ENCODE measurements around the gene ANKDD1A. TPM values are rescaled to one million over a fixed set of nuclear protein-coding genes. Genes with fewer than 3 reads are reported as not detected.

ANKDD1A gene
- total RNA-seq, 2 donors from 2014 or later: 3.9 to 5.0 TPM

GRCh38 chr15:64893481-64894394 lies 18.0 kb upstream of the ANKDD1A start:
- ATAC-seq: peak; percentile 79 to 84

GRCh38 chr15:64894395-64895056 lies 17.2 kb upstream of the ANKDD1A start:
- peak; percentile 46 for DNase-seq
- peak; percentile 6 to 17 for ATAC-seq
- intact Hi-C loops (cut with DNase I): loop anchor here (5.0 to 10.0 kb wide), 2 partner anchors 50 to 52 kb away; partner anchors contain the start of gene PLEKHO2 (in 2 of the 2)

More at GRCh38 chr15:64893481-64894394, 18.0 kb upstream of the ANKDD1A start:
- peak; percentile 96 for DNase-seq
- intact Hi-C loops (cut with DNase I): loop anchor here in 1 of 2 donors (10.0 kb wide), 1 partner anchor 49 kb away; the partner anchor contains the start of gene PLEKHO2

GRCh38 chr15:64895285-64896065 lies 16.2 kb upstream of the ANKDD1A start:
- ATAC-seq: peak; percentile 10 to 12
- intact Hi-C loops (cut with DNase I): loop anchor here (5.0 to 10.0 kb wide), 2 partner anchors 51 to 53 kb away; partner anchors contain the start of gene PLEKHO2 (in 2 of the 2)
- no peak for DNase-seq

GRCh38 chr15:64896371-64897069 lies 15.2 kb upstream of the ANKDD1A start:
- no peak for ATAC-seq
- DNase-seq: no peak

GRCh38 chr15:64897345-64897985 lies 14.2 kb upstream of the ANKDD1A start:
- peak; percentile 85 for DNase-seq
- ATAC-seq: peak; percentile 60 to 73
- intact Hi-C loops (cut with DNase I): loop anchor here (5.0 to 10.0 kb wide), 2 partner anchors 53 to 55 kb away; partner anchors contain the start of gene PLEKHO2 (in 2 of the 2)

More at GRCh38 chr15:64896371-64897069, 15.2 kb upstream of the ANKDD1A start:
- intact Hi-C loops (cut with DNase I): loop anchor here (5.0 to 10.0 kb wide), 2 partner anchors 52 to 54 kb away; partner anchors contain the start of gene PLEKHO2 (in 2 of the 2)

- intact Hi-C loops (cut with DNase I): loop anchor here (5.0 to 10.0 kb wide), 2 partner anchors 54 to 56 kb away; partner anchors contain the start of gene PLEKHO2 (in 2 of the 2)
- ATAC-seq (no peak), DNase-seq (no peak)
Measured at GRCh38 chr15:64898406-64898805, 13.3 kb upstream of the ANKDD1A start.

- ATAC-seq (no peak), DNase-seq (no peak)
- intact Hi-C loops (cut with DNase I): loop anchor here (5.0 to 10.0 kb wide), 2 partner anchors 164 to 216 kb away; no protein-coding TSS in a partner anchor
Measured at GRCh38 chr15:64901141-64901540, 10.6 kb upstream of the ANKDD1A start.

DNA sequence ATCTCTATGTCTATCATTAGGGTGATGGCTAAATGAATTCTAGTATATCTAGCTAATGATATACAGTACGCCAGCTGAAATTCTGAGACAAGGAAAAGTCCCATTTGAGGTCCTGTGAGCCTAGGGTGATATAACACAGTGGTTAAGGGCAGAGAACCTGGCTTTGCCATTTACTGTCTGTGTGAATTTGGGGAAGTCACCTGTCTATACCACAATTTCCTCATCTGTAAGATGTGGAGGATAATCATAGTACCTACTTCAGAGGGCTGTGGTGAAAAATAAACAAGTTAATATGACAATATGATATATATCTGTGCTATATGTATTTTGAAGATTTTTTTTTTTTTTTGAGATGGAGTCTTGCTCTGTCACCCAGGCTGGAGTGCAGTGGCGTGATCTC lies 9.8 kb upstream of the ANKDD1A start:
- no peak for ATAC-seq
- DNase-seq: no peak
- intact Hi-C loops (cut with DNase I): loop anchor here (5.0 to 10.0 kb wide), 2 partner anchors 165 to 217 kb away; no protein-coding TSS in a partner anchor

DNA sequence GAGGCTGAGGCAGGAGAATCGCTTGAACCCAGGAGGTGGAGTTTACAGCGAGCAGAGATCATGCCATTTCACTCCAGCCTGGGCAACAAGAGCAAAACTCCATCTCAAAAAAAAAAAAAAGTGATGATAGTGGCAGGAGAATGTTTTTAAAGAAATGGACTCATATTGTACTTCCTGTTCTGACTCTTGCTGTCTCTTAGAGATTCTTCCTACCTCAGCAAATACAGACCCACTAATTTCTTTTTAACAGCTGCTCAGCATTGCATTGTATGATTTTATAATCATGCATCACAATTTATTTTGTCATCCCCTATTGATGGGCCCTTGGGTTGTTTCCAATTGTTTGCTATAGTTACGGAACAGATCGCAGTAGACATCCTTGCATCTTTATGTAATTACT lies 8.8 kb upstream of the ANKDD1A start:
- ATAC-seq: no peak
- intact Hi-C loops (cut with DNase I): loop anchor here (5.0 to 10.0 kb wide), 2 partner anchors 166 to 218 kb away; no protein-coding TSS in a partner anchor
- DNase-seq: no peak

DNA sequence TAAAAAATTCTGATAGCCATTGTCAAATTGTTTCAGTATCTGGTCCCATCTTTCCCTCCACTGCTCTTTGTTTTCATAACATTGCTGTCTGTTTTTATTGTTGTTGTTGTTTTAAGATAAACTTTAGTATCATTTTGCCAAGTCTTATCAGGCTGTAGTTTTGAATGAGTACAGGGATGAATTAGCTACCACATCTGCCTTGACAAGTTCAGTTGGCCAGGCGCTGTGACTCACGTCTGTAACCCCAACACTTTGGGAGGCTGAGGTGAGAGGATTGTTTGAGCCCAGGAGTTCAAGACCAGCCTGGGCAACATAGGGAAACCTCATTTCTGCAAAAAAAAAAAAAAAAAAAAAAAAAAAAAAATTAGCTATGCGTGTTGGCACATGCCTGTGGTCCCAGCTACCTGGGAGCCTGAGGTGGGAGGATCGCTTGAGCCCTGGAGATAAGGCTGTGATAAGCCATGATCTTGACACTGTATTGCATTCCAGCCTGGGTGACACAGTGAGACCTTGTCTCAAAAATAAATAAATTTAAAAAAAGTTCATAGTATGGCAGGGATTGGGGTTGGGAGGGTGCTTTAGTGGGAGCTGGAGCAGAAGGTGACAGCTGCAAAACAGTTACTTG lies 8.3 kb upstream of the ANKDD1A start:
- DNase-seq (no peak), ATAC-seq (no peak)
- intact Hi-C loops (cut with DNase I): loop anchor here (5.0 to 10.0 kb wide), 2 partner anchors 166 to 219 kb away; no protein-coding TSS in a partner anchor

DNA sequence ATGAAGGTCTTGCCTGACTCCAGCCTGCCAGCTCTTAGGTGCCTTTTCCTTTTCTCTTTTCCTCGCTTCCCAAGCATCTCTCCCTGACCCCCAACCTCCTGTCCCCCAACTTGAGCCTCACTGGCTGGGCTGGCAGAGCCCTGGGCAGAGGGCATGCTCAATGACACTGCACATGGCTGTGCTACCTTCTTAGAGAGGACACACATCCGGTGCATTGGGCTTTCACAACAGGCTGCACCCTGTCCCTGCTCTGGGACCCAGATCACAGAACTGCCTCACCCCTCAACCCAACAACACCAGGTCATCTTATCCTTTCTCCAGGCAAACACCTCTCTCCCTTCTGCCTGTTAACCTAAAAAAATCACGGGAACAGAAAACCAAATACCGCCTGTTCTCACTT lies 7.5 kb upstream of the ANKDD1A start:
- ATAC-seq (no peak), DNase-seq (no peak)
- intact Hi-C loops (cut with DNase I): loop anchor here (2.0 to 10.0 kb wide), 3 partner anchors 167 to 219 kb away; no protein-coding TSS in a partner anchor

DNA sequence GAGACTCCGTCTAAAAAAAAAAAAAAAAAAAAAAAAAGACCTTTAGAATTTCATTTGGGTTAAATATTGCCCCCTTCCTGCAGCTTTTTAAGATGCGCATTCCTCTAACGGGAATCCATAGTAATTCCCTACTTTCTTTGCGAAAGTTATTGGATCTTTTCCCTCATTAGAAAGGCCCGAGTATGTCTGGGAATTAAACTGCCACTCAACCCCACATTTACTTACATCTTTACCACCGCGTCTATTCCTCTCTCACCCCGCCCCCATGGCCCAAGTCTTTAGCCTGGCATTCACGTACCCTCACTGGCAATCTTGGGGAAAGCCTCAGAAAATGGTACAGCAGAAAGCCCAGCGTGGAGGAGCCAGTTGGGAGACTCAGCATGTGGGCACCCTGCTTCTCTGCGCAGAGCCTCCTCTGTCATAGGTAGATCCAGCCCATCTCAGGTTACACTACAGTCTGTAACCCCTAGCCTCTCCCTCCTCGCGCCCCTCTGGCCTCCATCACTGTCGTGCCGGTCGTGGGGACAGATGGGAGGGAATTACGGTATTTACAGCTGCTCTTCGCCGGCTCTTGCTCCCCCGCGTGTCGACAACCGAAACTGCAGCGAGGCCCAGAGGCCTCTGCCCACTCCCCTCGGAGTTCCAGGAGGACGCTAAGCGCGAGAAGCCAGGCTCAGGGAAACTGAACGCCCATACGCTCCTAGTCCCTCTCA lies 6.4 kb upstream of the ANKDD1A start:
- intact Hi-C loops (cut with DNase I): loop anchor here in 1 of 2 donors (2.0 to 10.0 kb wide), 2 partner anchors 174 to 220 kb away; no protein-coding TSS in a partner anchor
- ATAC-seq (peak; percentile 92 to 94), DNase-seq (peak; percentile 81)

GRCh38 chr15:64905941-64906340 lies 5.8 kb upstream of the ANKDD1A start:
- DNase-seq: no peak
- peak in 1 of 2 donors; percentile 6 for ATAC-seq
- intact Hi-C loops (cut with DNase I): loop anchor here in 1 of 2 donors (2.0 to 10.0 kb wide), 2 partner anchors 175 to 221 kb away; no protein-coding TSS in a partner anchor

DNA sequence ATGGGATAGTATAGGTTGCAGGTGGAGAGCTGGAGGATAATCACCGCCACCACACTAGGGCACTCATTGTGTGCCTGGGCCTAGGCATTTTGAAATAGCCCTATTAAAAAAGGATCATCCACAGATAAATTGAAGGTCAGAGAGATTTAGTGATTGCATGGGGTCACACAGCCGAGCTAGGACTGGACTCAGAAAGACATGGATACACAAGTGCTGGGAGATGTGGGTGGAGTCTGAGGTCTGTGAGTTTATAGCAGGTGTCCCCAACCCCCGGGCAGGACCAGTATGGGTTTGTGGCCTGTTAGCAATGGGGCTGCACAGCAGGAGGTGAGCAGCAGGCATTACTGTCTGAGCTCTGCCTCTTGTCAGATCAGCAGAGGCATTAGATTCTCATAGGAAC lies 5.3 kb upstream of the ANKDD1A start:
- DNase-seq: no peak
- ATAC-seq: no peak
- intact Hi-C loops (cut with DNase I): loop anchor here in 1 of 2 donors (10.0 kb wide), 1 partner anchor 222 kb away; no protein-coding TSS in a partner anchor

GRCh38 chr15:64907991-64908390 lies 3.7 kb upstream of the ANKDD1A start:
- intact Hi-C loops (cut with DNase I): loop anchor here in 1 of 2 donors (10.0 kb wide), 1 partner anchor 223 kb away; no protein-coding TSS in a partner anchor
- ATAC-seq (no peak), DNase-seq (no peak)

DNA sequence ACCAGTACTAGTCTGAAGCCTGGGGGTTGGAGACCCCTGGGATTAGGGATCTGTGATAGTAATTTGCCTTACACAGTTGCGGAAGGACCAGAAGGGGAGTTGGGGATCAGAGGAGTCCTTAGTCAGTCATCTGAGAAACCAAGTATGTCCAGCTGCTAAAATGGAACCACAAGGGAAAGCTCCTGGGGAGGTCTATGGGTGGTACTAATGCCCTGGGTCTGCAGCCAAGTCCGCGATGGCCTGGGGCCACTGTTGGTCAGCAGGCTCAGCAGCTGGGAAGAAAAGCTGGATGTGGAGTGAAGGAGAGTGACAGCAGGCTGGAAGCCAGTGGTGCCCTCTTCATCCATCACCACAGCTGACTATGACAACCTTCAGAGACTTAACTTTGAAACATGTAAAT lies 2.2 kb upstream of the ANKDD1A start:
- intact Hi-C loops (cut with DNase I): loop anchor here in 1 of 2 donors (10.0 kb wide), 1 partner anchor 225 kb away; no protein-coding TSS in a partner anchor
- ATAC-seq (no peak), DNase-seq (no peak)
